GM21381 (cell line): ENCODE data around the gene SUGCT.
"Not testable (repeated sequence)": the region's sequence is repeated elsewhere in the genome, so short reads cannot be mapped to it uniquely, and the experiment has no call there.

Experiments
- ATAC-seq: cut with Tn5 transposase; IDR thresholded peaks from one replicate; pipeline ENCODE4 v1.9.1; 2021; ENCODE audit warnings: mild to moderate bottlenecking, moderate library complexity; ENCODE audit not compliant: unreplicated experiment

The SUGCT gene

DNA sequence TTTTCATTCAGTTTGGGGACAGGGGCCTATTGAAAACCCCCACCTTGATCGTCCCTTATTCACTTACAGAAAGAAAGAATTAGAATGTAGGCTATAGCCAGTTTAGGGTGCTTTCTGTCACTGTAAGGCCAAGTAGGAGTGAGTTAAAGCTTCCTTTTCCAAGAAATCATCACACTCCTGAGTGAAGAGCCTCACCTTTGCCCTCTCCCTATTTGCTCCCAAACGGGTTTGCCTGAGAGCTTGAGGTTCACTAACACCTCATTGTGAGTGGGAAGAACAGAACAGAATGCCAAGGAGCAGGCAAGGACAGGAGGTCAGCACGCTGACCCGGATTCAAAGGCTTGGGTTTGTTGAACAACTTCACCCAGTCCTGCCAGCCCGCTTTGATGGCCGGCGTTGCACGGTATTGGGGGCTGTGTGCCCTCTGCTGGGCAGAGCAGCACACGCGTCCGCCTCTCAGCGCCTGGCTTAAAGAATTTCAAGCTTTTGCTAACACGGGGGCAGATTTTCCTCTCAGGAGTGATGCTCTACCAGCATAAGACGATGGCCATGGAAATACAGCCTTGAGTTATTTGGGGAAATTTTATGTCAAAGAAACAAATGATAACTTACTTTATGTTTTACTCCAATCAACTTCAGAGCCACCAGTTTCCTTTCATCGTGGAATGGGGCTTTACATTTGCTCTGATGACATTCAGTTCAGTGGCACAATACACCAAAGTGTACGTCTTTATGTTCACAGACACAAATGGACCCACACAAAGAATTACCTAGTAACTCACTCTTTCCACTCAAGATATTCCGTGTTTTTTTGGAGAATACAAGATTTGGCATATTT, 470.0 kb downstream of the SUGCT start:
- peak; percentile 91 for ATAC-seq

DNA sequence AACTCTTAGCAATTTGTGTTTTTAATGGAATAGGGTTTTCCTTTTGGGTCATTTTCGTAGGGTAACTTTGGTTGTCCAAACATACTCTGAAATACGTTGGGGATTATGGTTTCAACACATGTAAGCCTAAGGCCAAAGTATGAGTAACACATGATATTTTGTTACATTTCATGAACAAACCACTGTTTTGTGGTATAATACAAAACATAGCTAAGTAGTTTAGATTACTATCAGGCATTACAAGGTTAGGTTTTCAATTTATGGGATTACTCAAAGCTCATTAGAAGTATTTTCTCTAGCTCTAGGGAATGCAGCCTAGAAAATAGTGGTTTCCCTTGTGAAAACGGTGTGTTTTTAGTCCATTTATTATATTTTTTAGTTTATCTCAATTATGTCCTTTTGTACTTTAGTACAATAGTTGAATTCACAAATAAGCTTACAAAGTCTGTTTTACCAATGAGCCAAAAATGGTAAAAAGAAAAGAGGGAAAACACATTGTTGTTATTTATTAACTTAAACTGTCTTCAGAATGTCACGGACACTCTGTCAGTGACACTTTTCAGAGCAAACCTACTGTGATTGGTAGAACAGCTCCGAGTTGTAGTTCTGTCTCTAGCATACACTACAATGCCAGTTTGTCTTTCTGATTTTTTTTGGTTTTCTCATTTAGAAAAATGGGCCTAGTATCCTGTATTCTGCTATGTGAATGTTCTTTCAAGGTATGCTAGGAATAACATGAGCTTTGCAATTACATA, 473.7 kb downstream of the SUGCT start:
- ATAC-seq: no peak

DNA sequence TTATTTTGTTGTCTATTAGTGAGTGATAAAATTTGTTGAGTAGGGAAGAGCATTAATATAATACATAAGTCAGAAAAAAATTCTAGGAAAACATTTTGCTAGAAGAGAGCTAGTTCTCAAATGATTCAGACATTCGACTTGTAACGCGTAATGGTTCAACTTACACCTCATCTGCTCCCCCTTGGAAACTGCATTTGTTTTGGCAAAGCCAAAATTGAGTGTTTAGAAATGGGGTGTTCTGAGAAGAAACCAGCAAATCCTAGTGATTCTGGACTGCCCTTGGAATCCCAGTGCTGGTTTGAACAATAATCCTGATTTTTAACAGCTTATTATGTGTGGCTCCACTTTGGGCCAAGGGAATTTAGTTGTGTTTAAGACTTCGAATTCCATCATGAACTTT, 475.7 kb downstream of the SUGCT start:
- no peak for ATAC-seq

DNA sequence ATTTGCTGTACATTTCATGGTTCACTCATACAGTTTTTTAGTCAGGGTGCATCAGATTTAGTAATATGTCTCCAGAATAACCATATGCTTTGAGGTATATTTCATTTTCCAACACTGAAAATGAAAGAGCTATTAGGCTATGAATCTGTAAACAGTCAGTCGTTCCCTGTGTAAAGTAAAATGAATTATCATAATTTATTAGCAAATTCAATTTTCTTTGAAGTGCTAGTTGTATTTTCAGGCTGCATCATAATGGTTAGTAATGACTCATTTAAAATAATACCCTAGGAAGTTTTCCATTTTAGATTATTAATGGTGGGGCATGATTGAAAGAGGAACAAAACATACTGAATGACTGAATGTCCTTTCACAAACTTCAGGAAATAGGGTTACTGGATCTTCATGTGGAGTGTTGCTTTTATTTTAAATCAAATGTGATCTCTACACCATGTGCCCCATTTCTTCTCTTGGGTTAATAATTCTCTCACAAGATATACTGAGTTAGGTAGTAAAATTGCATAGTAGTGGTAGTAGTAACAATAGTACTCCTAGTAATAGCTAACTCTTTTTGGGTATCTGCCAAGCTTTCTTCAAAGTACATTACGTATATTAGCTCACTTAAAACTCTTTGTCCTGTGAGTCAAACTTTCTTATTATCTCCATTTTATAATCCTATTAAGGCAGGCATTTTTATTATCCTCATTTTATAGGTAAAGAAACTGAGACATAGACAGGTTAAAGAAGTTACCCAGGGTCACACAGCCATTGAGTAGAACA, 476.5 kb downstream of the SUGCT start:
- ATAC-seq: no peak

DNA sequence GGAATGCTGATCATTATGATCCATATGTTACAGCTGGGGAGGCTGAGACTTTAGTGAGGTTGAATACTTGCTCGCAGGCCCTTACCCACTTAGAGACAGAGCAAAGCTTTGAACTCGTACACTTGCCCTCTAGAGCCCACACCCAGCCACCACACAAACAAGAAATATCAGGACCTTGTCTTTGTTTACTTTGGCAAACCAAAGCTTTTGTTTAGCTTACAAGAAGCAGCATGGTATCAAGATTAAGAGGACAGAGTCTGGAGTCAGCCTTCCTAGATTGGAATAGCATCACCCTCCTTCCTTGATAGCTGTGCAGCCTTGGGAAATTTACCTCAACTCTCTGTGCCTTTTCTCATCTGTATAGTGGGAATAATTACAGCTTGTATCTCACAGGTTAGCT, 477.5 kb downstream of the SUGCT start:
- no peak for ATAC-seq

DNA sequence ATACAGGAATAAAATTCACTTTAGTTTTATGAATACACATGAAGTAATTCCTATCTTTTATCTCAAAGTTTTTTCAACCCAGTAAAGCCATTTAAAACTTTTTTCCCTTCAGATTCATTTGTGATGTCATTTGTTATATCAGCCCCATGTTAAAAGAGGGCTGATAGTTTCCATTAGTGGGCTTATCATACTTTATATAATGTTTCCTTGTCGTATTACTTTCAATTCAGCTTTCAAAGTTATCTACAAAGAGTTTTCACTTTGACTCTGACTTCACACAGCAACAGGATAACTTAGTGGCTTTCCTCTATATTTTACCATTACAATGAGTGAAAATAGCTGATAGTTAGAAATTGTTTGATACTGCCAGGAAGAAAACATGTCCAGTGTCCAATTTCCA, 484.8 kb downstream of the SUGCT start:
- ATAC-seq: no peak

DNA sequence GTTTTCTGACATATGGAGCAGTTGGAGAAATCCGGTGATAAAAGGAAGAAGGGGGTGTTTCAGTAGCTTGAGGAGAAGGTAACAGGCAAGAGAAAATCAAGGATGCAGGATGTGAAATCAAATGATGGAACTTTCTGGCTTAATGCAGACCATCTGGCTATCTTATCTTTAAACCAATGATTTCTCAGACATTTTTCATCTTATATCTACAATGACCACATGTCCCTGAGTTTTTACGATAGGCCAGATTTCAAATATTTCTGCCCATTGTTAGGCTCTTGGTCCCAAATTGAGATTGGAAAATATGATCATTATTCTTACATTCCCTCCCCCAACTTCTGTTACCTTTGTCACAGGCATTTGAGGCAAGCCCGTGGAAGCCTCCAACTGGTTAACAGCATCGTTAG, 486.8 kb downstream of the SUGCT start:
- ATAC-seq: no peak

DNA sequence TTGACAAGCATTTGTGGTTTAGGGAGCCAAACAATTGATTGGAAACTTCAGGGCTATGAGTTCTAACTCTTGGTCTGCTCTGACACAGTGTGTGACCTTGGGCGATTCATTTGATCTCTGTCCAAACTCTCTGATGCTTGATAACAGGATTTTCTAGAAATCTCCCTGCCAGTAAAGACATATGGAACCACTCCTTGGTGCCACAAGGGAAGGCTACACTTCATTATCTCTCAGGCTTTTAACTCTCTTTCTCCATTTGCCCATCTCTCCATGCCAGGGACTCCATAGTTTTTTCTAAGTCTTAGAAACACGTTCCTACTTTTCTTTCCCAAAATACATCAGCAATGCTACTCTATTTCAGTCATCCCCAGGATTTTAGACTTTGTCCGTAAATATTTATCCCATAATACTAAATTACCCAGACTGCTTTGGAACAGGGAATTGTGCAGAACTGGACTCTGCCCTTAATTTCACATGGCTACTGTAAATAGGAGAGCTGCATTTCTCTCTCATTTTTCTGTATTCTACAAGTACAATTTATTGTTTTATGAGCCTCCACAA, 488.2 kb downstream of the SUGCT start:
- ATAC-seq: no peak

DNA sequence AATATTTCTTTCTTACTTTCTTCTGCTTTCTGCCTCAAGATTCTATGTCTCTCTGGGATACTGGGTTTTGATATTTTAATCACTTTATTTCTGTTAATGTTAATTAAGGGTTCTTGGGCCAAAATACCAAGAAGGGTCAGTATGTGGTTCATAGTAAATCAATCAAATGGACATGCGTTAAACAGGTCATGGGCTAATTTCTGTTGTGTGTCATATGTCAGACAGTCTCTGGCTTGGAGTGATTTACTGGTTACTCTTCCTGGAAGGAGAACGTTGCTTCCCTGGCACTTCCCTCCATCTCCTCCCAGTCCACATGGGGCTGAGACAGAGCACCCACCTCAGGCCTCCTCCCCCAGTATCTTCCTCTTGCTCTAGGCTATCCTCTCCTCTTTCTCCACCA, 489.1 kb downstream of the SUGCT start:
- ATAC-seq: no peak

DNA sequence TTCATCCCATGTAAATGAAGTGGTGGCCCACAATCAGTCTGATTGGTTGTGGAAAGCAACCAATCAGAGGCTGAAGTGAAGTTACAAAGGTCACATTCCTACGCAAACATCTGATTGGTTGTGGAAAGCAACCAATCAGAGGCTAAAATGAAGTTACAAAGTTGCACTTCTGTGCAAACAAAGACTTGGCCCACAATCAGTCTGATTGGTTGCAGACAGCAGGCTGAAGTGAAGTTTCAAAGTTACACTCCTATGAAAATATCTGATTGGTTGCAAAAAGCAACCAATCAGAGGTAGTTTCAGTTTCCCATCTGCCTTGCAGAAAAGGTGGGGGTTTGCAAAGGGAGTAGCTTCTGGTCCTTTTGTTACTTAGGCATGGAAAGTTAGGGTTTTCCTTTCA, 492.6 kb downstream of the SUGCT start:
- not testable (repeated sequence) for ATAC-seq

DNA sequence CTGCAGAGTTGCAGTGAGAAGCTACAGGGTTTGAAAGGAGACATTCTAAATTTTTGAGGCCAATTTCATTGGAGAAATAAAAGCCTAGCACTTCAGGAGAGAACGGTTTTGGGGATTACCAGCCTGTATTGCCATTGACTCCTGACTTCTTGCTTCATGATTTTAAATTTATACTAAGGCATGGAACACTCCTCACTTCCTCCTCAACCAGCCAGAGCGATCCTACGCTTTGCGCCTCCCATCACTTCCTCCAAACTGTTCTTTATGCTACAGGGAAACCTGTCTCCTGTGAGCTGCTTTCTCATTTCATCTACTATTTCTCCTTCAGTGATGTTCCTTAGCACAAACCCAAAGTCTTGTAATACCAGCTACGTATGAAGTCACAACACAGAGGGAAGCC, 495.1 kb downstream of the SUGCT start:
- ATAC-seq: no peak

DNA sequence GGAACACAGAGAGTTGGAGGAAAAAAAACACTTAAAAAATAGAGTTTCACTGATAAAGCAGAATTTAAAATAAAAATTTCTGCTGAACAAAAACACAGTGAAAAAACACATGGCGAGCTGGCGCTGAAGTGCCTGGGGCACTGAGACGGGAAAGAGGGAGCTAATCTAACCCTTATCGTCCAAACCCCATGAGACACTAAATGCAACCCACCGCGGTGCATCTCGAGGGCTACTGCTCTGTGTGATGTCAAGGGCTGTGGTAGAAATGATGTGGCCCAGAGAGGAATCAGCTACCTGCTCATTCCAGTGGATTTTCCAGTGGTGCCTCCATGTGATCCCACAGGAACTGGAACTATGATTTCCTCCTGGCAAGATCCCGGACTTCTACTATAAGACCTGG, 499.3 kb downstream of the SUGCT start:
- ATAC-seq: no peak

DNA sequence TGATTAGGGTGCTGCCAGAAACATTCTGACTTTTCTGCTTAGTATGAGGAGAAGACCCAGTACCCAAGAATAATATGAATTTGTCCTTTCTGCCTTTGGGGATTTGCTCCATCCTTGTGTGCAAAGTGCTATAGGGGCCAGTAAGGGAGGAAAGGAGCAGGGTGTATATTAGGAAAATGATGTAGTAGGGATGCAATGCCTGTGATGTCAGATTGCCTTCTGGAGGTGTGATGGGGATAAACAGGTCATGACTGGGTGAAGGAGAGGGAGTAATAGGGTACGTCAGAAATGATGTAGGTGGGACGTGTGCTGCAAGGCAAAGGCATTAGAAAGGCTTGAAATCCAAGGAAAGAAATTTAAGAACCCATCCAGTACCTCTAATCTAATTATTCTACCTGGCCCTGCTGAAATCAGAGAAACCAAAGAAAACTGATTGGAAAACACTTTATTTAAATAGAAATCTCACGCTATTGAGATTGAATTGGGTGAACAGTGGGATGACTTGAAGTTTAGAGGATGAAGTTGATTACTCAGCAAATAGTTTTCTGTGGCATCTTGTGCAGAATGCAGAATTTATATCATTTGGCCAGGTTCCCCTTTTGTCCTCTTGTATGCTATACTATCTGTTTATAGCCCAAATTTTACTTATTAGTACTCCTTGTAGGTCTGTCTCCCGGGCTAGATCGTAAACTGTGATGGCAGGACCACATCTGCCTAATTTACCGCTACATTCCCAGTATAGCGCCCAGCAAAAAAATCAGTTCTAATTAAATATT, 503.9 kb downstream of the SUGCT start:
- ATAC-seq: no peak

DNA sequence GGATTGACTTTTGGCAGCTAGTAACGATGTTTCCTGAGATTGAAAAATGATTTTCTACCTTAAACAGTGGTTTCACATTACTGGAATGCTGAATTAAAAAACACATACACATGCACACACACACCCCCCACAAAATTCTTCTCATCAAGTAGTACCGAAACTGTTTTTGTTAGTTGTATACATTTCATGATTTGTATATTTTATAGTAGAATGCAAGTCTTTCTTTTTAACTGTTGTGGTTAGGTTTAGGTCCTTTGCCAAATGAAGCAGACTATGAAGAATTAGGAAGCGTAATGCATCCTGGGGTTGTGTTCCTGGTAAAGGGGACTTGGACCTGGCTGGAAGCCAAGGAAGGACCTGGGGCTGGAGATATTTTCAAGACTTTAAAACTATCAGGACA, 505.8 kb downstream of the SUGCT start:
- no peak for ATAC-seq

DNA sequence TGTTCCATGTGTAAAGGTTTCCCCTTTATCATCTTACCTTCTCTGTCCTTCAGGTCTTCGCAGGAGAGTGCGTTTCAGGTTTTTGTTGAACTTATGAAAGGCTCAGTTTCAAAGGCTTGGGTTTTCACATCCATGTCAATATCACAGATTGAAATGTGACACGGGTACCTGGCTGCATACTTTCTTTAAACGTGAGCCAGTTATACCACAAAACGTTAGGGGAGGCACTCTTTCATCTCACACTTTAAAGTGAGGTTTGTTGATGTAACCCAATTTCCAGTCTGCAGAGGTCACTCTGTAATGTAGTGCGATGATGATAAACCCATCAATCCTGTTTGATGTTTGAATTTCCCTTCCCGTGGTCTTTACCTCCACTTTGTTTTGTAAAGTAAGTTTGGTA, 506.9 kb downstream of the SUGCT start:
- ATAC-seq: no peak

DNA sequence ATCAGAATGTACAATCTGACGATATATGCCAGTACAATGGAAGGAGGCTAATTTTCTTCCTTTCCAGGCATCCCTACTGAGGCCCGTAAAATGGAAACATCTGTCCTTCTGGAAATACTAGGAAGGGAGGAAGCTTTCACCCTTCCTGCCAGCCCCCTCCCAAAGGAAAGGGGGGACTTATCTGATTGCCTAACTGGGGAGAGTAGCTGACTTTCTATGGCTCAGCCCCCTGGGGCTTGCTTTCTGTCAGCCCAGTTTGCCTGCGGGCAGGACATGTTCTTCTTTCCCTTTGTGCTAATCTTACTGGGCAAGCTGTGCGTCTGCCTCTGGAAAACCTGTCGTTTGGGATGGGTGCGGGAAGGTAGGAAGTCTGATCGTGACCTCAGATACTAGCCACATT, 508.9 kb downstream of the SUGCT start:
- no peak for ATAC-seq

DNA sequence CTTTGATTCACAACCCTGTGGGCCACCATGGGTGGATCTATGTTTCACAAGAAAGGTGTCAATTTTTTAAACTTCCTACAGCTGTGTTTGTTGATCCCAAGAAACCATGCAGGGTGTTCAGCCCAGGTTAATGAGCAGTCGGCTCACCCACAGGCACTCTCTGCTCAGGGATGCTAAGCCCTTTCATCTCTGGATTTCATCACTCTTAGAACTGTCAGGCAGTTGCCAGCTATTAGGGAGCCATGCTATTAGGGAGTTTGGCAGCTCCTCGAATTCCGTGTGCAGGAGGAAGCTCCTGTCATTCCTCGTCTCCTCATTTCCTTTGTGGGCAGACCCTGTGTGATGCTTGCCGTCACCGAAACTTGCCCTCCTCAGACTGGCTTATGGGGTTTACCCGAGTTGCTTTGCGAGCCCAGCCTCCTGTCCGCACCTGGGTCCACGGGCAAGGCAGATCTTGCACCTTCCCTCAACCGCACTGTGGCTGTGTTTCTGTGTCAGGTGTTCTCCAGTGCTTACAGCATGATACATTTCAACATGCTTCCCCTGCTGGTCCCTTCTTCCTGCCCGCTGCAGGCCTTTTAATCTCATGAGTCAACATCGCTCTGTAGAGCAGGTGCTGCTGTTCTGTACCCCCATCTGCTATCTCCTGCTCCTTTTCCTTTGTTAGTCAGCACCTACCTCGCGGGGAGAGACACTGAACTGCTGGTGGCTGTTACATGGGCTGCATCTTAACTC, 509.8 kb downstream of the SUGCT start:
- no peak for ATAC-seq

DNA sequence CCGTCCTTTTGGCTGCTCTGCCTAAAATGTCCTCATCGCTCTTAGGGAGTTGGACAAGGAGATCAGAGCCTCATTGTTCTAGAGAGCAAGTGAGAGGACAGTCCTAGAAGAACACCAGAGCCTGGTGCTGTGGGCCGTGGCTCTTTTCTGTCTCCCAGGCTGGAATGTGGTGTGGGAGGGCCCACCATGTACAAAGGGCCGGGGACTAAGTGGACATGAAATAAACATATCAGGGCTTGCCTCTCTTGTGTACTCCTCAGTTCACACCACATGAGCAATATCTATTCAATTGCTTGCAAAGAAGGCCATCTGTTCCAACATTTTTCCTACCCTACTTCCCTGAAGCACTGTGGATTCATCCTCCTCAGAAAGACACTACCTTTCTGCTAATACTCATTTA, 510.4 kb downstream of the SUGCT start:
- no peak for ATAC-seq

DNA sequence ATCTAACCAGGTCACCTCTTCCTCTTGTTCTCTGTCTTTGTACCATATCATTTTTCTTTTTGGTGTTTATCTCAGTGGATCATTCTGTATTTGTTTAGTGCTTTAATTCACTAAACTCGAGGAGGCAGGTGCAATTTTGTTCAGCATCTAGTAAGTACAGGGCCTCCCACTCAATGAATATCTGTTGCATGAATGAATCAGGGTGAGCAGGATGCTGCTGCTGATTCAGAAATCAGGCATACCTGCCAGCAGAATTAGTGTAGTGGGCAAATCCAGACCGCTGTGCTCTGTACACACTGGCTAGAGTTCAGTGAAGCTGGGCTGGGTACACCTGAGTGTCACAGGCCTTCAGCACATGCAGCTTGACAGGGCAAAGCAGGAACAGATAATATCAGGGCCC, 511.9 kb downstream of the SUGCT start:
- ATAC-seq: no peak

DNA sequence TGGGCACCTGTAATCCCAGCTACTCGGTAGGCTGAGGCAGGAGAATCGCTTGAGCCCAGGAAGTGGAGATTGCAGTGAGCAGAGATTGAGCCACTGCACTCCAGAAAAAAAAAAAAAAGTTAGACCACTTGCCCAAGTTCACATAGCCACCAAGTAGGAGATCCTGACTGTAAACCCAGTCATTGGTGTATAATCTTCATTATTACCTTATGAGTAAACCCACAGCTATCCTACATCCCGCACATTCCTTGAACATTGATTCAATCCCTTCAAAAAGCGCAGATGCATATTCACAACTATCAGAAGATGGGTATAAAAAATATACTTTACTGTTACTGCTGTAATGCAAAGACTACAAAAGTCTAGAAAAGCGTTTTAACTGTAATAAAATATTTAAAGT, 512.9 kb downstream of the SUGCT start:
- ATAC-seq: no peak
